HG03159 (cell line): ENCODE measurements around the gene DDX4.
"Not testable (repeated sequence)": the region's sequence is repeated elsewhere in the genome, so short reads cannot be mapped to it uniquely, and the experiment has no call there.

Experiments used
- ATAC-seq: cut with Tn5 transposase; IDR thresholded peaks from one replicate; pipeline ENCODE4 v1.9.1; 2021; ENCODE audit warnings: mild to moderate bottlenecking, moderate library complexity; ENCODE audit not compliant: unreplicated experiment

The DDX4 gene

DNA sequence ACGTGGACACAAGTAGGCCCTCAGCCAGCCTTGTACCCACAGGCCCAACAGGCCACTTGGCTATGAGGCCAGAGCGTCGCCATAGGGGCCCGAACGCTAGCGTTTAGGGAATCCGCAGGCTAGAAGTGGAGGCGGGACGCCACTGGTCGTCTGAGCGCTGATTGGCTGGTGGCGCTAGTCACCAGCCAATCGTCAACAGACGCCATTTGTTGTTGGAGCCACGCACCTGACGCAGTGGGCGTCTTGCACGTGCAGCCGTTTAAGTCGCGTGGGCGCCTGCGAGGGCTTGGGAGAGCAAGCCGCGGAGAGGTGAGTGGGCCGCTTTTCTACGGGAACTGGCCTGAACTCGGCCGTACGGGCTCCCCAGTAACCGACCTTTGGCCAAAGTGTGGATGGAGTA lies at the start of gene DDX4:
Gene DDX4 (plus strand): TSS at position 269 of the 400 bp plus-strand sequence. CDS start 903 bp downstream, outside the sequence.
- no peak for ATAC-seq

DNA sequence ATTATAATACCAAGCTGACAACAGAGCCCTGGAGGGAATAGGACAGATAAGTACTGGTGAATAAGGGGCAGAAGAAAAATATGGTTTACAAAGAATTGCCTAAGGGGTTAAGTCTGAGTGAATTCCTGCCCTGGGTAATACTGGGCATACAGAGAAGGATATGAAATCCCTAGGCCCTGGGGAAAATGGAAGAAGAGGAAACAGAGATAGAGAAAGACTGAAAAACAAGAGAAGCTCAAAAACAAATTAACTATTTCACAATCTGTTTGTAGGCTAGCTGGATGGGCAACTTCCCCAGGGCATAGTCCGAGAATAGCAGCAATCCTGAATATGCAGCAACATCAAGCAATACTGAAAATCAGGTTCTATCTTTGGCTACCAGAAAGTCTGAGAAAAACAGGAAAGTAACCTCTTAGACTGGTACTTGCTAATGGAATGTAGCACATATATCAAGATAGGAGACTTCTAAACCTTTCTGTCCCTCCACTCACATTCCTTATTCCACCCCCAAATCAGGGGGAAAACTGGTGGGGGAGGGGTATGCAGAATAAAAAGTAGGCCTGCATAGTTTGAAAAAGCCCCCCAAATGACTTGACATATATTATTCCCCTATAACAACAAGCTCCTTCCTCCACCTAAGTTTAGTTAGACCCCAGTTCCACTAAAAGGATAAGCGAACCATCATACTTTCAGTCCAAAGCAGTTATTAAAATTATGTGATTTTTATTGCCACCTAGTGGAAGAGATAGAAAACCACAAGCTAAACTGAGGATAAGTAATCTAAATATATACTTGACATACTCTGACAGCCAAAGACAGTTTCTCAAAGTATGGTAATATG lies 46.4 kb upstream of the DDX4 start:
- no peak for ATAC-seq

DNA sequence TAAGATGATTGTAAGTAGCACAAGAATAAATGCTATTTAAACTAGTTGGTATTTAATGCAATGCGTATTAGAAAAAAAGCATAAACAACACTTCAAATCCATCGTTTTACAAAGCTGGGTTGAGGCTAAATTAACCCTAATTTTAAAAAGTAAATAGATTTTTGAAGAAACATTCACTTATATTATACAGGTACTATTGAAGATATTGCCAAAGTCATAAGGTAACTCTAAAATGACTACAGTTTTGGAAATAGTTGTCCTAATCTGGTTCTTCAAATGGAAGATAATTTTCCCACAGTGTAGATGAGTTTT lies 45.8 kb upstream of the DDX4 start:
- no peak for ATAC-seq

DNA sequence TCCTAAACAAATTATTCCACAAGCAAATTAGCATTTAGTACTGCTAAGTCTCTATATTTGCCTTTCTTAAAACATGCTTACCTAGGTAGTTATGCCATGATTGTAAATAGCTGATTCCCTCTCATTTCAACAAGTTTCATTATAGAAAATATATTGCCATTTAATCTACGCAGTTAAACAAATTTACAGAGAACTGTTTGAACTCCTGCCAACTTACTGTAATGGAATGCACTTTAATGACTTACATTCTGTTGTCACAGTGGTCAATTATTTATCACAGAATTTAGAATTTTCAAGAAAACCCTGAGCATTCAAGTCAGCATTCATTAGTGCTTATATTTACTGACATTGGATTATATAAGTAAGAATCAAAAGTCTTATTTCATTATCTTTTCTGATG lies 45.4 kb upstream of the DDX4 start:
- no peak for ATAC-seq

DNA sequence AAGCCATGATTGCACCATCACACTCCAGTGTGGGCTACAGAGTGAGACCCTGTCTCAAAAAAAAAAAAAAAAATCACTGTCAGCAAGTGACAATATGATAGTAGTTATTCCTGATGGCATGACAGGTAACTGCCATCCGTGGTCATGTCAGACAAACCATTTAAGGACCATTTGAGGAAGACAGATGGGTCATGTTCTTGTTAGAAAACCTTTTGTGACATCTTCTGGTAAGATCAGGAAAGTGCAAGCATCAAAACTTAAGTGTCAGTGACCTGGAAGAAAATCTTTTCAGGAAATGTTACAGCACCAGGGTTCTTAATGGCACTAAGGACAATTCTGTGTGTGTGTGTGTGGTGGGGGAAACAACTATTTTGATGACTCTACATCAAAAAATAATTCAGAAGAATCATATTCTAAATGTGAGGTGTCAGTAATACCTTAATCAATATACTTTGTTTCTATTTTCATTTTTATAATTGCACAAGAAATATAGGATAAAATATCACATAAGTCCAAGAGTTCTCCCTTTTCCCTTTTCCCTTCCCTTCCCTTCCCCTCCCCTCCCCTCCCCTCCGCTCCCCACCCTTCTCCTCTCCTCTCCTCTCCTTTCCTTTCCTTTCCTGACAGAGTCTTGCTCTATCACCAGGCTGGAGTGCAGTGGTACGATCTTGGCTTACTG lies 43.6 kb upstream of the DDX4 start:
- no peak for ATAC-seq

DNA sequence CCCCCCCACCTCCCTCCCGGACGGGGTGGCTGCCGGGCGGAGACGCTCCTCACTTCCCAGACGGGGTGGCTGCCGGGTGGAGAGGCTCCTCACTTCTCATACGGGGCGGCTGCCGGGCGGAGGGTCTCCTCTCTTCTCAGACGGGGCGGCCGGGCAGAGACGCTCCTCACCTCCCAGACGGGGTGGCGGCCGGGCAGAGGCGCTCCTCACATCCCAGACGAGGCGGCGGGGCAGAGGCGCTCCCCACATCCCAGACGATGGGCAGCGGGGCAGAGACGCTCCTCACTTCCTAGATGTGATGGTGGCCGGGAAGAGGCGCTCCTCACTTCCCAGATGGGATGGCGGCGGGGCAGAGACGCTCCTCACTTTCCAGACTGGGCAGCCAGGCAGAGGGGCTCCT lies 41.2 kb upstream of the DDX4 start:
- not testable (repeated sequence) for ATAC-seq

DNA sequence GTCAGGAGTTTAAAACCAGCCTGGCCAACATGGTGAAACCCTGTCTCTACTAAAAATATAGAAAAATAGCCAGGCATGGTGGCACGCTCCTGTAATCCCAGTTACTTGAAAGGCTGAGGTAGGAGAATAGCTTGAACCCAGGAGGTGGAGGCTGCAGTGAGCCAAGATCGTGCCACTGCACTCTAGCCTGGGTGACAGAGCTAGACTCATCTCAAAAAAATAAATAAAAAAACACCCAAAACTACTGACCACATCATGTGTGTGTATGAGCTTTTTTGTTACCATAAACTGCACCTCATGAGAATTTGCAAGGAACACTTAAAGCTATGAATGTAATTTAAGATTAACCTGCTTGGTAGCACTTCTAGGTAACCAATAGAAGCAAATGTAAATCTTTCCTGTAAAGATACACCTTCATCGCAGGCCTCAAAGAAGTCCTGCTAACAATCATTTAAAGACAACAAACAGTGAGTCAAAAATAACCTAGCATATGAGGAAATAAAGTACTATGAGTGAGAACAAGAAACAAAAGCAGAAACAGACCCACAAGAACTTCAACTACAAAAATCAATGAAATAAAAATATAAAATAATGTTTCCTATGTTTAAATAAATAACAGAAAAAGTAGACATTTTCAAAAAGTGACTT lies 38.7 kb upstream of the DDX4 start:
- ATAC-seq, result peak; percentile 69

DNA sequence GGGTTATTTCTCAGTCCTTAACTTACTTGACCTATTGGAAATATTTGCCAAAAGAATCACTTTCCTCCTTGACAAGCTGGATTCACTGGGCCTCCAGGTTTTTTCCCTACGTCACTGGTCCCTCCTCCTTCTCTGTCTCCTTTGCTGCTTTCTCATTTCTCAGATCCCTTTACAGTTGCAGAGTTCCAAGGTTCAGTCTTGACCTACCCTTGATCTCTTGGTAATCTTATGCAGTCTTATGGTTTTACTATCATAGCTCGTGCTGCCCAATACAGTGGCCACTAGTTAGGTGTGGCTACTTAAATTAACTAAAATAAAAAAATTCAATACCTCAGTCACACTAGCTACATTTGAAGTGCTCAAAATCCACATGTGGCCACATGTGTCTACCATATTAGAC lies 37.1 kb upstream of the DDX4 start:
- no peak for ATAC-seq

DNA sequence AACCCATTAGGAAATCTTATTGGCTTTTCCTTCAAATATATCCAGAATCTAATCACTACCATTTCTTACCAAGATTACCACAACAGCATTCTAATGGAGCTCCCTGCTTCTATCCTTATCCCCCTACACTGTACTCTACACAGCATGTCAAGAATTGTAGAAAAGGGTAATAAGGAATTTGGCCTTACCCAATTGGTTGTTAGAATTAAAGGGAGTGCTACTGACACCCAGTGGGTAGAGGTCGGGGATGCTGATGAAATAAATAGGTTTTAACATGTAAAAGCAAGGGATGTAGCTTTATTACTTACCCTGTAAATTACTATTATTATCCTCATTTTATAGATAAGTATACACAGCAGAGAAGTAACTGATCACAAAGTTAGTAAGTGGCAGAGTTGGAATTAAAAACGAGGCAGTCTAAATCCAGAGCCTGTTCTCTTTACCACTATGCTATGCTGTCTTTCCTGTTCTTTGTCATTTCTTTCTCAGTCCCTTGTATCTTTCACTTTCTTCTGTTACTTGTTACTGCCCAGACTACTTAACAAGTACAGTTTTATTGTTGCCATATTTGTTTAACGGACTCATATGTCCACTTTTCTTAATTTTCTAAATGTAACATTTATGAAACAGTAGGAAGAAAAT lies 36.3 kb upstream of the DDX4 start:
- no peak for ATAC-seq

DNA sequence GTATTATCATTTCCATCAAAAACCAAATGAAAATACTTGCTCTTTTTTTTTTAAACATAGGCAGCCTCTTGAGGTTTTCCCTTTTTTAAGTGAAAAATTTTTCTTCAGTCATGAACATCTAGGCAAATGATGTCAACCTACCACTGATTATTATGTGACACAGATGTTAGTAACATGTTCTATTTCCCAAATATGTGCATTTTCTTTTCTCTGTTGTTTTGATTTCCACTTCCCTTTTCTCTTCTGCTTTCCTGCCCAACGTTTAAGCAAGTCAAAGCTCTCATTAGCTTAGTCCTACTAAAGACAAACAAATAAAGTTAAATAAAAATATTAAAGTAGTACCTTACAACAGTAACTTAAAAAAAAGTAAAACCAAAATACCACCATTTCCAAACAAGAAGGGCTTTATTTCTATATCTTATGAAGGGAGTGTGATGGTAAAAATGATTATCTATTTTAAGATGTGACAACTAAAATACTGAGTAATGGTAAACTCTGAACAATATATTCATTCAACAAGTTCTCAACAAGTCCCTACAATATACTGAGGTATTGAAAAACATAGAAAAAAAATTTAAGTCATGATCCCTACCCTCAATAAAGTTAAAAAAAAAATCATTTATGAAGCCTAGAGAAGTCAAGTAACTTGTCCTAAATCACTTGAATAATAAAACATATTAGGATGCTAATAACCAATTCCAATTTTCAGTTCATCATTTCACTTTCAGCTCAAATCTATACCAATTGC lies 35.1 kb upstream of the DDX4 start:
- ATAC-seq, result no peak

DNA sequence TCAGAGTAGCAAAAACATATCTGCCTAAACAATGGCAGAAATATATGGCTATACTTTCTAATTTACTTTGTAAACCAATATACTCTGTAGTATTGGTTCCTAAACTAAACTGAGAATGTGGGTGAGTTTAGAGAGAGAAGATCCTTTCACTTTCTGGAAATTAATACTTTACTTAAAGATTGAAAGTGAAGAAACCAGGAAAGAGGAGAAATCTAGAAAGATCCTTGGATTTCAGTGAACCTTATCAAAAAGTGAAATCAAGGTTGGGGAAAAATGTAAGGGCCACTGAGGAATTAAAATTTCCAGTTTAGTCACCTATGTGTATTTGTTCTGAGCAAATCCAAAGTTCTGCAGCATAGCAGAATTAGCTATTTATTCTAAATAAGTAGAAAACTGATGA lies 31.6 kb upstream of the DDX4 start:
- ATAC-seq, result no peak

DNA sequence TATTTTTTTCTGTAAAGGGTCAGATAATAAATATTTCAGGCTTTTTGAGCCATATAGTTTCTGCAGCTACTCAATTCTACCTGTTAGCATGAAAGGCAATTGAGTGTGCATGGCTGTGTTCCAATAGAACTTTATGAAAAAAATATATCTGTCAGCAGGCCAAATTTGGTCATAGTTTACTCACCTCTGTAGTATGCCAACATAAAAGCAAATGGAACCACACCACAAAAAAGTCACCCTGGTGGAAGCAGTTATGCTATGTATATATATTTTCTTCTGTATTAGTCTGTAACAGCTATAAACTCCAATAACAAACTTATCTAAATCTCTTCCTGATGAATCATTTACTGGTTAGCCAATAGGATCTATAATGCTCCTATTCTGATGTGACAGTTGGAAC lies 29.1 kb upstream of the DDX4 start:
- no peak for ATAC-seq

DNA sequence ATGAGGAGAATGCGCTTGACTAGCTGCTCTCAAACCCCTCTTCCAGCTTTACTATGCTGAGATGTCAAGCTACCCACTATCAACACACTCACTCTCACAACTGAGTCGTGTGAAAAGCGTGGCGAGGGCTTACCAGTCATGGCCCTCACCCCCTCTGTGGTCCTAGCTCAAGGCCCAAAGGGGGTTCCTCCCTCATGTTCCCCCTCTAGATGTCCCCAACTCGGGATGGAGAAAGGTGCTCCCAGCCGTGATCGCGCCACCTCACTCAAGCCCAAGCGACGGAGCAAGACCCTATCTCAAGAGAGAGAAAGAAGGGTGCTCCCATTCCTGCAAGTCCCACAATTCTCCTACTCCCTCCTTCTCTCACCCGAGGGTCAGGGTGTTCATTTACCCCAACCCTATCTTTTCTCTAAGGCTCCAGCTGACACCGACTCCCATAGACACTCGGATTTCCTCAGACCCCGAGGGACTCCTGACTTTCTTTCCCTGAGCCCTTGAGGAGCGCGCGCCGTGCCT lies 26.3 kb upstream of the DDX4 start:
- peak; percentile 3 for ATAC-seq

DNA sequence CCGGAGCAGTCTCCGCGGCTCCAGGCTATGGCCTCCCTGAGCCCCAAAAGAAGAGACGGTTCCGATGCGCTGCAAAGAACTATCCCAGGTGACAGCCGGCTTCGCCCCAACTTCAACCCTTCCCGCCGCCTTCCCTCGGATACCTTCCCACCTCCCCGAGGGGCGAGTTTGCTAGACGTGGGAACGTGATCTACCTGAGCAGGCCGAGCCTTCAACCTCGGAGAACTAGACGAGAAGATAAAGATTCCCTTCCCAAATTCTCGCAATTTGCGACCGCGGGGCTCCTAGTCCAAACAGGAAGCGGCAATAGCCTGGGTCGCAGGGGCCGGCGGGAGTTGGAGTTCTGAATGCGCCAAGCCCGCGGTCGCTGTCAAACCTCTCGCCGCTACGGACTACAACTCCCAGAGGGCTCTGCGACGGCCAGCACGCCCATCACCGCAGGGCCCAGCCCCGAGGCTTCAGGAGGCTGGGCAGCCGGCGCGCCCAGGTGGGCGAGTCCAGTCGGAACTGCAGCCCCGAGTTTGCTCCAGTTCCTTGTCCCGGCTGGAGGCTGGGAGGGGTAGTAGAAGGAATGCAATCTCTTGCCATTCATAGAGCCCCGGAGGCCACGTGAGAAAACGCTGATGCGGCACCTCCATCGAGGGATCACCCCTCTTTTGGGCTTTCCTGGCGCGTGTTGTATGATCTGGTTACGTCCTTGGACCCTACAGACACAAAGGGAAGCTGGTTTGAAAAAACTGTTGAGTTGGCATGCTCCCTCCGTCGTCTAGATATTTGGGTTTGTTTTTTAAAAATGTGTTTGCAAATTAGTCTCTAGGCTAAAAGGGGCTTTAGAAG lies 25.6 kb upstream of the DDX4 start, which contains the start of gene SLC38A9:
Gene SLC38A9 (minus strand): TSS at position 302 of the 837 bp plus-strand sequence. CDS start 14,366 bp downstream, outside the sequence.
- ATAC-seq, result peak; percentile 100

DNA sequence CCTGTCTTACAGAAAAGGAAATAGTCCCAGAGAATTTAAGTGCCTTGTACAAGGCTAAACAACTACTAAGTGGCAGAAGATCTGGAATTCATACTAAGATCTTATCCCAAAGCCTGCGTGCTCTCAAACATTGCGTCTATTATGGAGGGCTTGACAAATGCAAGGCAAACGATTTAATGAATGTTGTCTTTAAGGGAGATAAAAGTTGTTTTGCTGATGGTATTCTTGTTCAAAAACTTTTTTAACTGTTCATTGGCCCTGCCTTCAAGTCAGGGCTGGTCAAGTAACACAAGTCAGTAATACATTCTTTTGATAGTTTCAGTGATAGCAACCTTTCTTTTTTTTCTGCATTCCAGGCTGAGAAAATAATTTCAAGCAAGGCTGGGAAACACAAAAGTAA lies 24.0 kb upstream of the DDX4 start:
- no peak for ATAC-seq

DNA sequence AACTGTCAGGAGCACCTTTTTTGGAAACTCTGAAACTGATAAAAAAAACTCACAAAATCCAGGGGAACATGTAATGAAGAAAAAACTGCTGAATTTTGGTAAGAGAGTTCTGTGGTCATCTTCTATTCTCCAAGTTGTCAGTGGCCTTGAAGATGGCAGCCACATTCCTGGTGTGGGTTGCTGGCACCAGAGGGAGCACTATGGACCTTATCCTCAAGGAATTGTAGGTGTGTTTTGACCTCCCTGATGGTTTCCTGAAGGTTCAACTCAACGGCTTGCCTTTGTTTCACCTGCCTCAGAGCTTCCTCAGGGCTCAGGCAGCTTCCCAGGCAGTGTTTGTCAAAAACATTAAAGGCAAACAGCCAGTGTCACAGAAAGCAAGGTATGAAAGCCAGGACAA lies 23.5 kb upstream of the DDX4 start:
- ATAC-seq, result no peak

DNA sequence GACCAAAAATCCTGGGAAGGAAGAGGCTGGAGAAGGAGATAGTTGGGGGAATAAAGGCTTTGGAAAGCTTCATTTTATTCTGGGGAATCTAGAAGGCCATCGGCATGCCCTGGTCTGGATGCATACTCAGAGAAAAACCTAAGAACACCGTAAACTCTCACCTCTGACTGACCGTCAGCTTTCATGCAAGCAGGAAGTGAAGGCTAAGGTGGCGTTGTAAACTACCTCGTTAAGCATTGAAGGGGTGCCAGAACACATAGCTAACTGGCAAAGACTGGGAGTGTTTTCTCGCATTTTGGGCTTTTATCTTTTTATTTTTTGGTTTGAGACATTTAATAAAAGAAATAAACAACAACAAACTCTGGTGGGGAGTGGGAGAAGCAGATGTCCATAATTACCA lies 23.1 kb upstream of the DDX4 start:
- ATAC-seq, result no peak

DNA sequence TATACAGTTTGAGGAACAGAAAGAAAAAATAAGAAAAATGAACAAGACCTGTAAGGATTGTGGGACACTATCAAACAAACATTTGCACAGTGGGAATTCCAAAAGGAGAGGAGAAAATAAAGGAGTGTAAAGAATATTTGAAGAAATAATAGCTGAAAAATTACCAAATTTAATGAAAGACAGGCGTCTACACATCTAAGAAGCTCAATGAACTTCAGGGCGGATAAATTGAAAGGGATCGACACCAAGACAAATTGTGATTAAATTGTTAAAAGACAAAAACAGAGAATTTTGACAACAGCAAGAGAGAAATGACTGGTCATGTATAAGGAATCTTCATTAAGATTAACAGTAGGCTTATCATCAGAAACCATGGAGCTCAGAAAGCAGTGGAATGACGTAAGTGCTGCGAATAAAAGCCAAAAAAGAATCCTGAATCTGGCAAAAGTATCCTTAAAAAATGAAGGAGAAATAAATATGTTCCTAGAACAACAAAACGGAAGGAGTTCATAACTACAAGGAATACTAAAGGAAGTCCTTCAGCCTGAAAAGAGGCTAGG lies 22.3 kb upstream of the DDX4 start:
- ATAC-seq, result no peak

DNA sequence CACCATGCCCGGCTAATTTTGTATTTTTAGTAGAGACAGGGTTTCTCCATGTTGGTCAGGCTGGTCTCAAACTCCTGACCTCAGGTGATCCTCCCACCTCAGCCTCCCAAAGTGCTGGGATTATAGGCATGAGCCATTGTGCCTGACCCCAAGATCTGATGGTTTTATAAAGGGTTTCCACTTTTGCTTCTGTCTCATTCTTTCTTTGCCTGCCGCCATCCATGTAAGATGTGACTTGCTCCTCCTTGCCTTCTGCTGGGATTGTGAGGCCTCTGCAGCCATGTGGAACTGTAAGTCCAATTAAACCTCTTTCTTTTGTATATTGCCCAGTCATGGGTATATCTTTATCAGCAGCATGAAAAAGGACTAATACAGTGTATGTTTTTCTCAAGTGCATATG lies 18.8 kb upstream of the DDX4 start:
- not testable (repeated sequence) for ATAC-seq
